ENCODE data around the gene MRGPRG.
"Not testable (repeated sequence)": the region's sequence is repeated elsewhere in the genome, so short reads cannot be mapped to it uniquely, and the experiment has no call there.

MRGPRG gene

GRCh38 chr11:3173795-3174194 is 44.8 kb downstream of the MRGPRG start:
- no peak for DNase-seq

- no peak for DNase-seq
Measured at GRCh38 chr11:3171931-3172560, 46.6 kb downstream of the MRGPRG start.

GRCh38 chr11:3170756-3171650 is 47.6 kb downstream of the MRGPRG start:
- no peak for DNase-seq

GRCh38 chr11:3170044-3170755 is 48.4 kb downstream of the MRGPRG start:
- DNase-seq: no peak

GRCh38 chr11:3169255-3170043 is 49.2 kb downstream of the MRGPRG start:
- no peak for DNase-seq

GRCh38 chr11:3168742-3169254 is 49.8 kb downstream of the MRGPRG start:
- not testable (repeated sequence) for DNase-seq

Measured in T-helper 2 cell (primary cell).